Measurements from ENCODE around the gene PADI2.

Gene PADI2

GRCh38 chr1:17059391-17060305 is 59.6 kb downstream of the PADI2 start:
- DNase-seq (ENCODE audit: low read depth in 2 of 3, low spot score in 1 of 3): peak in 2 of 3 donors; percentile 9 to 23

GRCh38 chr1:17056551-17056950 is 62.7 kb downstream of the PADI2 start:
- no peak for DNase-seq (ENCODE audit: low read depth in 2 of 3, low spot score in 1 of 3)

- no peak for DNase-seq (ENCODE audit: low read depth in 2 of 3, low spot score in 1 of 3)
These were observed 63.5 kb downstream of the PADI2 start for GRCh38 chr1:17055801-17056200.

GRCh38 chr1:17053685-17054410 is 65.4 kb downstream of the PADI2 start, which contains the start of gene SDHB:
Gene SDHB (minus strand): TSS chr1:17054032. CDS start chr1:17054019, 13 bp downstream.
- DNase-seq (ENCODE audit: low read depth in 2 of 3, low spot score in 1 of 3): peak; percentile 97 to 99 (median 99)

GRCh38 chr1:17053086-17053684 is 66.1 kb downstream of the PADI2 start:
- no peak for DNase-seq (ENCODE audit: low read depth in 2 of 3, low spot score in 1 of 3)

GRCh38 chr1:17052641-17053040 is 66.6 kb downstream of the PADI2 start:
- DNase-seq (ENCODE audit: low read depth in 2 of 3, low spot score in 1 of 3): no peak

GRCh38 chr1:17052038-17052437 is 67.2 kb downstream of the PADI2 start:
- no peak for DNase-seq (ENCODE audit: low read depth in 2 of 3, low spot score in 1 of 3)

GRCh38 chr1:17047924-17048323 is 71.3 kb downstream of the PADI2 start:
- DNase-seq (ENCODE audit: low read depth in 2 of 3, low spot score in 1 of 3): no peak

GRCh38 chr1:17046334-17046657 is 73.0 kb downstream of the PADI2 start:
- no peak for DNase-seq (ENCODE audit: low read depth in 2 of 3, low spot score in 1 of 3)

- no peak for DNase-seq (ENCODE audit: low read depth in 2 of 3, low spot score in 1 of 3)
These were observed 73.5 kb downstream of the PADI2 start for GRCh38 chr1:17045634-17046333.

- DNase-seq (ENCODE audit: low read depth in 2 of 3, low spot score in 1 of 3): no peak
These were observed 74.1 kb downstream of the PADI2 start for GRCh38 chr1:17045150-17045549.

- DNase-seq (ENCODE audit: low read depth in 2 of 3, low spot score in 1 of 3): no peak
These were observed 75.6 kb downstream of the PADI2 start for GRCh38 chr1:17043676-17044075.

GRCh38 chr1:17040135-17040534 is 79.1 kb downstream of the PADI2 start:
- no peak for DNase-seq (ENCODE audit: low read depth in 2 of 3, low spot score in 1 of 3)

GRCh38 chr1:17039522-17039921 is 79.7 kb downstream of the PADI2 start:
- no peak for DNase-seq (ENCODE audit: low read depth in 2 of 3, low spot score in 1 of 3)

- DNase-seq (ENCODE audit: low read depth in 2 of 3, low spot score in 1 of 3): no peak
These were observed 85.8 kb downstream of the PADI2 start for GRCh38 chr1:17033481-17033880.

- DNase-seq (ENCODE audit: low read depth in 2 of 3, low spot score in 1 of 3): no peak
These were observed 86.5 kb downstream of the PADI2 start for GRCh38 chr1:17032741-17033140.

GRCh38 chr1:17031436-17031835 is 87.8 kb downstream of the PADI2 start:
- DNase-seq (ENCODE audit: low read depth in 2 of 3, low spot score in 1 of 3): no peak

- no peak for DNase-seq (ENCODE audit: low read depth in 2 of 3, low spot score in 1 of 3)
These were observed 89.0 kb downstream of the PADI2 start for GRCh38 chr1:17030206-17030605.

- DNase-seq (ENCODE audit: low read depth in 2 of 3, low spot score in 1 of 3): no peak
These were observed 90.5 kb downstream of the PADI2 start for GRCh38 chr1:17028662-17029188.

- DNase-seq (ENCODE audit: low read depth in 2 of 3, low spot score in 1 of 3): no peak
These were observed 91.4 kb downstream of the PADI2 start for GRCh38 chr1:17027900-17028299.

GRCh38 chr1:17027403-17027802 is 91.8 kb downstream of the PADI2 start:
- no peak for DNase-seq (ENCODE audit: low read depth in 2 of 3, low spot score in 1 of 3)
